HCT116 (cell line): ENCODE data around the gene AGBL1. TPM values are rescaled to one million over a fixed set of nuclear protein-coding genes. Genes with fewer than 3 reads are reported as not detected.

Experiments
- ATAC-seq: fragments of 200-7000 bp; cut with Tn5 transposase; 2 replicates; pipeline ENCODE4 v1.9.1; 2020; ENCODE audit warnings: mild to moderate bottlenecking, moderate library complexity
- BruUV-seq: library from RNA; stranded (reverse); fragments of 400-500 nt; replicated peaks from 2 replicates; lab custom pipeline; 2021; lab: Mats Ljungman, UMichigan
- CTCF ChIA-PET: fragments of 300-600 bp; sonication (Branson Sonifier 250); formaldehyde crosslinking; loops from one replicate; lab custom pipeline; 2021; ENCODE audit warnings: antibody characterized with exemption; lab: Charles Lee
- POLR2A ChIA-PET: fragments of 300-600, 350-600 bp; sonication (Branson Sonifier 250); formaldehyde crosslinking; loops from one replicate; lab custom pipeline; 2021; ENCODE audit warnings: antibody characterized with exemption; lab: Charles Lee
- RAD21 ChIA-PET, 2 experiments: fragments of 300-600 bp; sonication (Branson Sonifier 250); formaldehyde crosslinking; loops; one replicate each; lab custom pipeline; 2023; ENCODE audit warnings: low total read pairs in 2 of 2; ENCODE audit not compliant: uncharacterized antibody in 2 of 2, unreplicated experiment in 2 of 2, low non-redundant PET in 1 of 2; lab: Charles Lee
- DNase-seq: peaks from one replicate; pipeline ENCODE4 v3.0.0-alpha.2; 2010; ENCODE audit warnings: low read depth, low spot score
- H2AFZ ChIP-seq: fragments of 200-600 bp; shearing (Covaris generic), sonication (generic); 2 replicates; pipeline ENCODE4 v1.6.1; 2017; ENCODE audit warnings: low read depth, mixed run types, mixed read lengths, antibody characterized with exemption, low read length; ENCODE audit not compliant: poor library complexity, severe bottlenecking
- H3K27ac ChIP-seq: 2 replicates; pipeline ENCODE4 v1.5.1; 2012; ENCODE audit warnings: low read depth, low read length
- H3K27me3 ChIP-seq: fragments of 200-600 bp; sonication (generic); 2 replicates; pipeline ENCODE4 v1.6.1; 2016; ENCODE audit warnings: mixed run types, low read length, mixed read lengths; ENCODE audit not compliant: insufficient read depth
- H3K36me3 ChIP-seq, 2 experiments: fragments of 200-500 bp in 1 of 2; fragments of 200-600 bp in 1 of 2; sonication (Bioruptor generic) in 1 of 2; sonication (generic) in 1 of 2; 2 replicates each; pipeline versions ENCODE4 v1.5.1 to v1.6.1; 2014 to 2016; ENCODE audit warnings: low read length in 2 of 2, inconsistent platforms in 1 of 2, mixed read lengths in 1 of 2, mixed run types in 1 of 2; ENCODE audit not compliant: insufficient read depth in 2 of 2, control insufficient read depth in 1 of 2
- H3K4me1 ChIP-seq, 2 experiments: fragments of 200-600 bp in 1 of 2; sonication (generic) in 1 of 2; 2 replicates each; pipeline versions ENCODE4 v1.5.1 to v1.6.1; 2012 to 2017; ENCODE audit warnings: low read length in 2 of 2, inconsistent platforms in 1 of 2, mild to moderate bottlenecking in 1 of 2, mixed read lengths in 1 of 2, mixed run types in 1 of 2, moderate library complexity in 1 of 2; ENCODE audit not compliant: insufficient read depth in 2 of 2, control insufficient read depth in 1 of 2
- H3K4me2 ChIP-seq: fragments of 200-600 bp; sonication (generic); 2 replicates; pipeline ENCODE4 v1.6.1; 2017; ENCODE audit warnings: mixed run types, low read length, mixed read lengths
- H3K4me3 ChIP-seq, 2 experiments: fragments of 200-600 bp in 1 of 2; sonication (generic) in 1 of 2; replicated peaks in 1 of 2; 2 replicates each; pipeline ENCODE4 v1.5.1; 2011 to 2016; ENCODE audit warnings: low read length in 2 of 2, control low read depth in 1 of 2, low read depth in 1 of 2, mild to moderate bottlenecking in 1 of 2, mixed read lengths in 1 of 2, mixed run types in 1 of 2
- H3K79me2 ChIP-seq: fragments of 200-600 bp; sonication (generic); 2 replicates; pipeline ENCODE4 v1.6.1; 2017; ENCODE audit warnings: mild to moderate bottlenecking, mixed run types, low read length, moderate library complexity, mixed read lengths; ENCODE audit not compliant: insufficient read depth
- H3K9ac ChIP-seq: fragments of 200-600 bp; sonication (generic); 2 replicates; pipeline ENCODE4 v1.6.1; 2016; ENCODE audit warnings: low read length, mixed read lengths
- H3K9me2 ChIP-seq: fragments of 200-600 bp; sonication (generic), shearing (Covaris generic); 2 replicates; pipeline ENCODE4 v1.6.1; 2017; ENCODE audit warnings: mixed run types, mild to moderate bottlenecking, moderate library complexity; ENCODE audit not compliant: insufficient read depth
- H3K9me3 ChIP-seq, 2 experiments: fragments of 200-500 bp in 1 of 2; fragments of 200-600 bp in 1 of 2; sonication (Bioruptor generic) in 1 of 2; sonication (generic) in 1 of 2; 2 replicates each; pipeline ENCODE4 v1.6.1; 2014 to 2017; ENCODE audit warnings: low read length in 2 of 2, mixed read lengths in 2 of 2, inconsistent platforms in 1 of 2, low read depth in 1 of 2, mild to moderate bottlenecking in 1 of 2, mixed run types in 1 of 2, moderate library complexity in 1 of 2; ENCODE audit not compliant: control insufficient read depth in 1 of 2, insufficient read depth in 1 of 2
- H4K20me1 ChIP-seq: fragments of 200-600 bp; sonication (generic), shearing (Covaris generic); 2 replicates; pipeline ENCODE4 v1.6.1; 2017; ENCODE audit warnings: mixed run types, mild to moderate bottlenecking, moderate library complexity; ENCODE audit not compliant: insufficient read depth
- CEBPB ChIP-seq: IDR thresholded peaks from 2 replicates; pipeline ENCODE4 v1.6.1; 2012; ENCODE audit warnings: low read depth
- CTCF ChIP-seq, 3 experiments: fragments of 200-600 bp in 1 of 3; sonication (generic) in 1 of 3; IDR thresholded peaks in 2 of 3; conservative IDR thresholded peaks in 1 of 3; 2 replicates each; pipeline ENCODE4 v1.5.1; 2012 to 2017; ENCODE audit warnings: low read depth in 2 of 3, low read length in 2 of 3, antibody characterized with exemption in 1 of 3, borderline replicate concordance in 1 of 3, control low read depth in 1 of 3, mild to moderate bottlenecking in 1 of 3, mixed read lengths in 1 of 3, mixed run types in 1 of 3, moderate library complexity in 1 of 3; ENCODE audit not compliant: insufficient read depth in 1 of 3
- EGR1 ChIP-seq: IDR thresholded peaks from 2 replicates; pipeline ENCODE4 v1.6.1; 2012; ENCODE audit warnings: low read depth
- ELF1 ChIP-seq: IDR thresholded peaks from 2 replicates; pipeline ENCODE4 v1.6.1; 2012; ENCODE audit warnings: low read depth, borderline replicate concordance
- EZH2 ChIP-seq: fragments of 200-600 bp; sonication (generic); IDR thresholded peaks from 2 replicates; pipeline ENCODE4 v1.6.1; 2017; ENCODE audit warnings: antibody characterized with exemption, mixed run types
- FOSL1 ChIP-seq: IDR thresholded peaks from 2 replicates; pipeline ENCODE4 v1.6.1; 2012; ENCODE audit warnings: low read depth
- POLR2A ChIP-seq: IDR thresholded peaks from 2 replicates; pipeline ENCODE4 v1.7.0; 2011; ENCODE audit warnings: borderline replicate concordance; ENCODE audit not compliant: insufficient read depth, insufficient read length; ENCODE audit errors: extremely low read depth
- SIN3A ChIP-seq: IDR thresholded peaks from 2 replicates; pipeline ENCODE4 v1.6.1; 2012; ENCODE audit warnings: low read depth
- SRF ChIP-seq: IDR thresholded peaks from 2 replicates; pipeline ENCODE4 v1.6.1; 2012; ENCODE audit warnings: low read depth
- TCF7L2 ChIP-seq: IDR thresholded peaks from 2 replicates; pipeline ENCODE4 v1.7.0; 2011; ENCODE audit warnings: borderline replicate concordance, inconsistent platforms; ENCODE audit not compliant: insufficient read depth, insufficient read length; ENCODE audit errors: extremely low read depth
- YY1 ChIP-seq: IDR thresholded peaks from 2 replicates; pipeline ENCODE4 v1.6.1; 2011; ENCODE audit warnings: low read length, low read depth, moderate library complexity, mild to moderate bottlenecking; ENCODE audit not compliant: insufficient replicate concordance; ENCODE audit errors: extremely low read depth
- ZBTB33 ChIP-seq: IDR thresholded peaks from 2 replicates; pipeline ENCODE4 v1.6.1; 2011; ENCODE audit warnings: mild to moderate bottlenecking, low read length, moderate library complexity; ENCODE audit not compliant: insufficient replicate concordance; ENCODE audit errors: extremely low read depth
- ZFX ChIP-seq: fragments of 450-650 bp; IDR thresholded peaks from 2 replicates; pipeline ENCODE4 v1.6.1; 2017
- ZNF274 ChIP-seq: fragments of 200-500 bp; sonication (Bioruptor generic); IDR thresholded peaks from 2 replicates; pipeline ENCODE4 v1.6.1; 2014; ENCODE audit warnings: mild to moderate bottlenecking, low read depth, low read length, inconsistent platforms
- intact Hi-C: fragments of 100-400 bp; cut with micrococcal nuclease; formaldehyde crosslinking; loops from 2 replicates; pipeline ENCODE4 v1.10.0; 2022
- total RNA-seq: library from RNA; stranded (reverse); gene quantifications from one replicate; pipeline ENCODE4 v1.2.1, GENCODE V29; 2021; ENCODE audit not compliant: unreplicated experiment
- TF ChIP-seq, protein P1 (sequence below): IDR thresholded peaks from 2 replicates; pipeline ENCODE4 v1.6.1; 2012

The AGBL1 gene
- total RNA-seq, 1 experiment from 2014 or later = not detected

DNA sequence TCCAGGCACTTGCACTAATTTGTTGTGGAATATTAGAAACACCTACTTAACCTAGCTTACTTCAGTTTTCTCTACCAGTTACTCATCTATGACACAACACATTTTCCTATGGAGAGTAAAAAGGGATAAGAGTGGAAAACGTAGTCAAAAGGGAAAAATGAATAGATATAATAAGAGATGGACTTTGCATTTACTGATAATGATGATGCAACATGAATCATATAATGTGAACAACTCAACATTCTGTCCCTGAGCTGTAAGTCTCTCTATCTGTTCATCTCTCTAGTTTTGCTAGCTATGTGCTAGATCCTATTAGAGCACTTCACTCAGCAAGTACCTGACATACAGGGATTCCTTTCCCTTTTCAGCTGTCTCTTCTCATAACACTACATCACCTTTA, 627.1 kb downstream of the AGBL1 start:
- H3K27me3 ChIP-seq = no peaks in the 10 kb centered on the region
- H3K36me3 ChIP-seq = no peaks in the 10 kb centered on the region
- RAD21 ChIA-PET = no interaction called here
- H3K9me2 ChIP-seq = no peaks in the 10 kb centered on the region
- TF ChIP-seq ZNF274 (no peak), CEBPB (no peak), TCF7L2 (no peak), ZFX (no peak), EGR1 (no peak), CTCF (IDR thresholded peaks at IDR 0.05 in 2 of 3, conservative IDR thresholded peaks at IDR 0.05 in 1 of 3; ENCODE audit: borderline replicate concordance in 1 of 3, insufficient read depth in 1 of 3, low read depth in 2 of 3, low read length in 2 of 3) (no peak), FOSL1 (no peak), ELF1 (no peak), SIN3A (no peak), POLR2A (no peak), EZH2 (no peak), YY1 (no peak), SRF (no peak), ZBTB33 (no peak)
- TF ChIP-seq, protein P1, sequence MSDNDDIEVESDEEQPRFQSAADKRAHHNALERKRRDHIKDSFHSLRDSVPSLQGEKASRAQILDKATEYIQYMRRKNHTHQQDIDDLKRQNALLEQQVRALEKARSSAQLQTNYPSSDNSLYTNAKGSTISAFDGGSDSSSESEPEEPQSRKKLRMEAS = no peak
- peaks cover 8 to 35% of the 10 kb centered on the region in 2 experiments; a peak in 2 of 4 replicates for H3K9me3 ChIP-seq
- DNase-seq (no peak), ATAC-seq (no peak)
- H3K79me2 ChIP-seq = no peaks in the 10 kb centered on the region
- no peaks in the 10 kb centered on the region for H4K20me1 ChIP-seq
- POLR2A ChIA-PET = no interaction called here
- H3K4me1 ChIP-seq = no peaks in the 10 kb centered on the region
- intact Hi-C loops = no loop called here
- BruUV-seq = no TSS peak
- H2AFZ ChIP-seq = no peak overlapping the region
- no peak overlapping the region for H3K4me3 ChIP-seq
- CTCF ChIA-PET = no interaction called here
- H3K9ac ChIP-seq = no peak overlapping the region
- H3K27ac ChIP-seq = no peak overlapping the region
- H3K4me2 ChIP-seq = no peak overlapping the region
